Hepatocyte (in vitro differentiated cells): Measurements from ENCODE around the gene ZSWIM4.

Experiments
- CTCF ChIP-seq: fragments of 200-600 bp; sonication (generic); IDR thresholded peaks from 2 replicates; pipeline ENCODE4 v1.5.1; 2016; ENCODE audit warnings: antibody characterized with exemption, mild to moderate bottlenecking; ENCODE audit not compliant: poor library complexity
- EZH2 ChIP-seq: fragments of 200-600 bp; sonication (generic); IDR thresholded peaks from 2 replicates; pipeline ENCODE4 v1.6.1; 2016; ENCODE audit warnings: antibody characterized with exemption, mild to moderate bottlenecking, borderline replicate concordance
- EZH2phosphoT487 ChIP-seq: fragments of 200-600 bp; sonication (generic); IDR thresholded peaks from one replicate; pipeline ENCODE4 v1.6.1; 2018; ENCODE audit warnings: antibody characterized with exemption, mild to moderate bottlenecking, low read depth, moderate library complexity; ENCODE audit not compliant: unreplicated experiment, severe bottlenecking

DNA sequence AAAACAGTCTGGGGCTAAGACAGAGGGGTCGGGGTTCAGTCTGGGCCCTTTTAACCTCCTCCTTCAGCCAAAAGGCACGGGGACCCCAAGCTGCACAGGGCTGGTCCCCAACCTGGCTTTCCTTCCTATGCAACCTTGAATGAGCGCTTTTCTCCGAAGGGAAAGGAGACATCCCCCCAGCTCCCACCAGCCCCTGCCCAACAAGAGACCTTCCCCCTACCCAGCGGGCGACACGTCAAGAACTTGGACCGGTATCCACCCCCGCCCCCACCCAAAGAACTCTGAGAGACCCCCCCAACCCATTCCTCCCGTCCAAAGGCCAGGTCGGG, 46.7 kb downstream of the ZSWIM4 start:
- TF ChIP-seq EZH2 = no peak
- TF ChIP-seq CTCF = no peak
- TF ChIP-seq EZH2phosphoT487 = no peak
